Measurements from ENCODE around the gene MYRFL. TPM values are rescaled to one million over a fixed set of nuclear protein-coding genes. Genes with fewer than 3 reads are reported as not detected.

MYRFL gene
- total RNA-seq, 3 donors from 2014 or later (not counting 1 experiment from before 2014, with no cell fraction given), result not detected

DNA sequence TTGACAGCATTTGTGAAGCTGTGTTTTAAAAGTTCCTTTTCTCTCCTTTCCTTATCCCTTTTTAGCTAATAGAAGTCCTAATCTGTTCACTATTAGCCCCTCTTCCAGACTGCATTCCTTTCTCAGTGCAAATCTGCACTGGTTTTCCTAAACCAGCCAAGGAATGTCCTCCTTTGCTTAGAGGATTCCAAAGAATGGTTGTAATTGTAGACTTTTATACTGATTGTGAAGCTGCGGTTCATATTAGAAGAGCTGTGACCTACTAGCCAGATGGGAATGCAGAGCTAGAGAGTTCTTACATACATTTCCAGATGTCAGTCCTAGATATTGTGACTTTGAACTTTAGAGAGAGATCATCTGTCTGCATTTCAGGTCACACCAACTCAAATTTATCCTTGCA is 79.8 kb downstream of the MYRFL start:
- H3K4me1 ChIP-seq (ENCODE audit: control insufficient read depth, insufficient read depth, low read length), result no peaks in the 10 kb centered on the region
- ATAC-seq, result no peak
- H3K4me3 Mint-ChIP-seq, result no peak overlapping the region
- H3K27me3 ChIP-seq (ENCODE audit: control insufficient read depth, insufficient read depth, low read length), result no peaks in the 10 kb centered on the region
- no peak overlapping the region for H3K4me3 ChIP-seq (ENCODE audit: low read length)
- no peaks in the 10 kb centered on the region for H3K36me3 ChIP-seq (ENCODE audit: control insufficient read depth, insufficient read depth, low read length)
- no peak for DNase-seq
- H3K27me3 Mint-ChIP-seq (ENCODE audit: low read depth in 2 of 2), result no peaks in the 10 kb centered on the region
- no peaks in the 10 kb centered on the region for H3K9me3 ChIP-seq (ENCODE audit: control insufficient read depth, insufficient read depth, low read length)
- intact Hi-C loops (cut with micrococcal nuclease), result loop anchor here (5.0 kb wide), 1 partner anchor 338 kb away; the partner anchor contains the start of gene CNOT2
- peaks cover 13 to 19% of the 10 kb centered on the region in 2 donors for H3K4me1 Mint-ChIP-seq
- no peaks in the 10 kb centered on the region for H3K36me3 Mint-ChIP-seq
- 85% methylated on average over 1 of the region's 1 CpG for WGBS (ENCODE audit: insufficient coverage)
- H3K9me3 Mint-ChIP-seq, result no peaks in the 10 kb centered on the region
- no peak overlapping the region for H3K27ac Mint-ChIP-seq
- TF ChIP-seq CTCF (IDR thresholded peaks at IDR 0.05), result no peak
- H3K27ac ChIP-seq (ENCODE audit: low read length), result no peak overlapping the region

- Mint-ChIP-seq H3K36me3 (no peaks in the 10 kb centered on the region), H3K4me1 (peaks cover 13 to 19% of the 10 kb centered on the region in 2 donors), H3K4me3 (no peak overlapping the region), H3K27ac (no peak overlapping the region), H3K9me3 (no peaks in the 10 kb centered on the region), H3K27me3 (ENCODE audit: low read depth in 2 of 2) (peaks cover 0 to 2% of the 10 kb centered on the region in 2 donors)
- no peaks in the 10 kb centered on the region for H3K9me3 ChIP-seq (ENCODE audit: control insufficient read depth, insufficient read depth, low read length)
- H3K4me3 ChIP-seq (ENCODE audit: low read length), result no peak overlapping the region
- DNase-seq, result no peak
- ATAC-seq, result no peak
- no peaks in the 10 kb centered on the region for H3K36me3 ChIP-seq (ENCODE audit: control insufficient read depth, insufficient read depth, low read length)
- WGBS (ENCODE audit: insufficient coverage), result 100% methylated on average over 1 of the region's 1 CpG
- intact Hi-C loops (cut with micrococcal nuclease), result no loop called here
- no peaks in the 10 kb centered on the region for H3K4me1 ChIP-seq (ENCODE audit: control insufficient read depth, insufficient read depth, low read length)
- no peaks in the 10 kb centered on the region for H3K27me3 ChIP-seq (ENCODE audit: control insufficient read depth, insufficient read depth, low read length)
- no peak overlapping the region for H3K27ac ChIP-seq (ENCODE audit: low read length)
- TF ChIP-seq CTCF (IDR thresholded peaks at IDR 0.05), result no peak
Measured at GRCh38 chr12:69905801-69906200, 80.8 kb downstream of the MYRFL start.

GRCh38 chr12:69906411-69907216 is 81.6 kb downstream of the MYRFL start:
- peaks cover 0 to 2% of the 10 kb centered on the region in 2 donors for H3K27me3 Mint-ChIP-seq (ENCODE audit: low read depth in 2 of 2)
- H3K36me3 ChIP-seq (ENCODE audit: control insufficient read depth, insufficient read depth, low read length), result no peaks in the 10 kb centered on the region
- H3K4me3 ChIP-seq (ENCODE audit: low read length), result no peak overlapping the region
- peaks cover 13 to 19% of the 10 kb centered on the region in 2 donors for H3K4me1 Mint-ChIP-seq
- no peak overlapping the region for H3K27ac ChIP-seq (ENCODE audit: low read length)
- H3K27me3 ChIP-seq (ENCODE audit: control insufficient read depth, insufficient read depth, low read length), result no peaks in the 10 kb centered on the region
- TF ChIP-seq CTCF (IDR thresholded peaks at IDR 0.05), result no peak
- DNase-seq (no peak), ATAC-seq (no peak)
- H3K36me3 Mint-ChIP-seq, result no peaks in the 10 kb centered on the region
- intact Hi-C loops (cut with micrococcal nuclease), result no loop called here
- H3K9me3 ChIP-seq (ENCODE audit: control insufficient read depth, insufficient read depth, low read length), result no peaks in the 10 kb centered on the region
- no peaks in the 10 kb centered on the region for H3K9me3 Mint-ChIP-seq
- 15% methylated on average over 4 of the region's 4 CpGs for WGBS (ENCODE audit: insufficient coverage)
- no peak overlapping the region for H3K4me3 Mint-ChIP-seq
- no peak overlapping the region for H3K27ac Mint-ChIP-seq
- H3K4me1 ChIP-seq (ENCODE audit: control insufficient read depth, insufficient read depth, low read length), result no peaks in the 10 kb centered on the region

Data from natural killer cell (primary cell).